ENCODE measurements around the gene LTBP3. TPM values are rescaled to one million over a fixed set of nuclear protein-coding genes. Genes with fewer than 3 reads are reported as not detected.

LTBP3 gene
- total RNA-seq, 1 donor from 2014 or later, result 13.1 TPM

DNA sequence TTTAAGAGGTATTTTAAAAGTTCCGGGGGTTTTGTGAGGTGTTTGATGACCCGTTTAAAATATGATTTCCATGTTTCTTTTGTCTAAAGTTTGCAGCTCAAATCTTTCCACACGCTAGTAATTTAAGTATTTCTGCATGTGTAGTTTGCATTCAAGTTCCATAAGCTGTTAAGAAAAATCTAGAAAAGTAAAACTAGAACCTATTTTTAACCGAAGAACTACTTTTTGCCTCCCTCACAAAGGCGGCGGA lies 59.5 kb downstream of the LTBP3 start:
- DNase-seq (ENCODE audit: low read depth in 2 of 2), result no peak

DNA sequence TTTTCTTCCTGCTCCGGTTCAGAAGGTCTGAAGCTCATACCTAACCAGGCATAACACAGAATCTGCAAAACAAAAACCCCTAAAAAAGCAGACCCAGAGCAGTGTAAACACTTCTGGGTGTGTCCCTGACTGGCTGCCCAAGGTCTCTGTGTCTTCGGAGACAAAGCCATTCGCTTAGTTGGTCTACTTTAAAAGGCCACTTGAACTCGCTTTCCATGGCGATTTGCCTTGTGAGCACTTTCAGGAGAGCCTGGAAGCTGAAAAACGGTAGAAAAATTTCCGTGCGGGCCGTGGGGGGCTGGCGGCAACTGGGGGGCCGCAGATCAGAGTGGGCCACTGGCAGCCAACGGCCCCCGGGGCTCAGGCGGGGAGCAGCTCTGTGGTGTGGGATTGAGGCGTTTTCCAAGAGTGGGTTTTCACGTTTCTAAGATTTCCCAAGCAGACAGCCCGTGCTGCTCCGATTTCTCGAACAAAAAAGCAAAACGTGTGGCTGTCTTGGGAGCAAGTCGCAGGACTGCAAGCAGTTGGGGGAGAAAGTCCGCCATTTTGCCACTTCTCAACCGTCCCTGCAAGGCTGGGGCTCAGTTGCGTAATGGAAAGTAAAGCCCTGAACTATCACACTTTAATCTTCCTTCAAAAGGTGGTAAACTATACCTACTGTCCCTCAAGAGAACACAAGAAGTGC lies 60.0 kb downstream of the LTBP3 start:
- peak in 1 of 2 donors; percentile 63 for DNase-seq (ENCODE audit: low read depth in 2 of 2)

DNA sequence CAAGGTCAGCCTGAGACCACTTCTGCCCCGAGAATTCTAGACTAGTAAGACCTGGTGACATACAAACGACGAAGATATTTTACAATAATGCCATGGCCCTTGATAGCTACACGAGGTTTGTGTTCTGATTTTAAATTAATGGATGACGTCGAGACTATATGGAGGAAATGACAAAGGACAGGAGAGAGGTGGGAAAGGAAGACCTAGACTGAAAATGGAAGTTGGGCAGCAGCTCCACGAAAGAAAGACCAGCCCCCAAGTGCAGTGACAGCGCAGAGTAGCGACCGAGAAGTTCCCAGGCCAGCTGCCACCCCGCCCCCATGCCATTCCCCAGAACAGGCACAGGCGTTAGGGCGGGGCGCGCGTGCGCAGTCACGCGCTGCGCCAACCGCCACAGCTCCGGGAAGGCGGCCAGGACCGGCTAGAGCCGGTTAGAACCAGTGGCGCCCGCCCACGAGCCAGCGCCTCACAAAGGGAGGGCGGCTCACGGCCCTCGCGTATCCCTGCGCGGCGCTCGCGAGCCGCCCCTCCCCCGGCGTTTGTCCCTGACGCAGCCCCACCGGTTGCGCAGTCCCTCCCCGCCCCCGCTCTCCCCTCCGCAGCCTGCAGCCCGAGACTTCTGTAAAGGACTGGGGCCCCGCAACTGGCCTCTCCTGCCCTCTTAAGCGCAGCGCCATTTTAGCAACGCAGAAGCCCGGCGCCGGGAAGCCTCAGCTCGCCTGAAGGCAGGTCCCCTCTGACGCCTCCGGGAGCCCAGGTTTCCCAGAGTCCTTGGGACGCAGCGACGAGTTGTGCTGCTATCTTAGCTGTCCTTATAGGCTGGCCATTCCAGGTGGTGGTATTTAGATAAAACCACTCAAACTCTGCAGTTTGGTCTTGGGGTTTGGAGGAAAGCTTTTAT lies 60.8 kb downstream of the LTBP3 start:
- peak; percentile 97 to 99 for DNase-seq (ENCODE audit: low read depth in 2 of 2)

DNA sequence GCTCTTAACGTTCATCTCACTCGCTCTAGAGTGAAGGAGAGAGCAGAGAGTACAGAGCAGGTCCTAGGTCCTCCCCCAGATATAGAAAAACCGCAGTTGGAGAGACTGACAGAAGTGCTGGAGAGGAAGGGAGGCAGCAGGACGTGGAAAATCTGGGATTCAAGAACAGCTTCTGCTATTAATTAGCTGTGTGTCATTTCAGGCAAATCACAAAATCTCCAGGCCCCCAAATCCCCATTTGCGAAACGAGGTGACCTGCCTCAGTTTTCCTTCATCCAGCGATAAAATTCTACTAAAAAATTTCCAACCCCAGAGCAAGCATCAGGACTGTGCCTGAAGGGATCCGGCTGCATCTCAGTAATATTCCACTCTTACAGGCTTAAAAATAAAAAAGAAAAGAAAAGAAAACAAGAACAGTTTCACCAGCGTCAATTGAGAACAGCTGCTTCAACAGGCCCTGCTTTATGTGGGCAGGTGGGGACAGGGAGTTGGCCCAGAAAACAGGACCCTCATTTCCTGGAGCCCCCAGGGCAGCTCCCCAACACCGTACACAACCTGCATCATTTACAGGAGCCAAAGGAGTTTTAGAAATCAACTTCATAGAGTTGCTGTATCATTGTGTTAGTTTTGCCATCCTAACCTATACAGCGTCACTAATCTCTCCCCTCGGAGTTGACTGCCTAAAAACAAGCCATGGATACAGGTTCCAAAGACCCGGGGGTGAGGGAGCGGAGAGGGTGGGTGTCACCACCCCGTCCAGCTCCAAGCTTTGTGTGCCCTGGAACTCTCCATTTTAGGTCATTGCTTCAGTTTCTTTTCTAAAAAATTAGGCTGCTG lies 61.6 kb downstream of the LTBP3 start:
- DNase-seq (ENCODE audit: low read depth in 2 of 2), result peak in 1 of 2 donors; percentile 39

DNA sequence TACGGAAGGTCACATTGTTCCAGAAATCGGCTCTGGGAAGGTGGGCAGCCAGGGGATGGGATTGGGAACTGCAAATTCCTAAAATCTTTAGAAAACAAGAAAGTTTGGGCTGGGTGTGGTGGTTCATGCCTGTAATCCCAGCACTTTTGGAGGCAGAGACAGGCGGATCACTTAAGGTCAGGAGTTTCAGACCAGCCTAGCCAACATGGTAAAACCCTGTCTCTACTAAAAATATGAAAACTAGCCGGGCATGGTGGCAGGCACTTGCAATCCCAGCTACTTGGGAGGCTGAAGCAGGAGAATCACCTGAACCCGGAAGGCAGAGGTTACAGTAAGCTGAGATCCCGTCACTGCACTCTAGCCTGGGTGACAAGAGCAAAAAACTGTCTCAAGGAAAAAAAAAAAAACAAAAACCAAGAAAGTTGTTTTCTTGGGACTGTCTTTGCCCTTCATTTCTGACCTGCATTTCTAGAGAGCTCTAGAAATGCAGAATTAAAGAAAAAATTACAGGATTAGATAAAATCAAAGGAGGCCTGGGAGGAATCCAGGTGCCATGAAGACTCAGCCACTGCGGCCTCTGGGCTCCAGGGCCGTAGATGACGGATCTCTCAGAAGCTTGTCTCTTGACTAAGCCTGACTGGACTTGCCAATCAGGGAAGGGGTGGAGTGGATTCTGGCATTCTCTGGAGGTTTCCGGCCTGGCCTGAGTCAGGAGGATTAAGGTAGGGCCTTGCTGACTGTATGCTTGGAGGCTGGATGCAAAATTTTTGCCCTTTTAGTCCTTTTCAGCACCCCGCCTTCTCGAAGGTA lies 64.6 kb downstream of the LTBP3 start:
- peak in 1 of 2 donors; percentile 89 for DNase-seq (ENCODE audit: low read depth in 2 of 2)

DNA sequence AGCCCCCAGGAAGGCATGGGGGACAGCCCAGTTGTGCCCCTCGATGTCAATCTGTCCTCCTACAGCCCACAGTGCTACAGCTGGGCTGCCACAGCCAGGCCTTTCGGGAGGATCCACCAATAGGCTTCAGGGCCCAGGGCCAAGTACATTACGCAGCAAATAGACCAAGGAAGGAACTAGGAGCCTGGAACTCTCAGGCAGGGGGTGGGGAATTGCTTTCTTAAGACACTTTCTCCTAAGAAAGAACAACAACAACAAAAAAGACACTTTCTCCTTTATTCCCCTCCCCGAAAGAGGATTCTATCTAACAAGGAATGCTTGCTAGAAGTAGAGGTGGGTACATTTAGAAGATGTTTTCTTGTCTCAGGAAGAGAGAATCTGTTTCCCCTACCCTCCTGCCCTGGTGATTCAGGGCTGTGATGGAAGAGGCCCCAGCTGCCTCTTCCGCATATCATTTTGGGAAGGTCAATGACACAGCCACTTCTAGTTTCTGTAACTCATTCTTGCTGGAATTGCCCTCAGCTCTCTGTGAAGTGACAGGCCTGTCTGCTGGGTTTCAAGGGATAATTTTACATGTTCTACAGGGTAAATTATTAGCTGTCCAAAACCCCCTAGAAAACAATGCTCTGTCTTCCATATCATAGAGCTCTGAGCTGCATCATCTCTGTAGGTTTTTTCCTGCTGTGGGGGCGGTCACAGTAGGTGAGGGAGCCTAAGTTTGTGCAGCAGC lies 65.4 kb downstream of the LTBP3 start:
- peak in 1 of 2 donors; percentile 73 for DNase-seq (ENCODE audit: low read depth in 2 of 2)

DNA sequence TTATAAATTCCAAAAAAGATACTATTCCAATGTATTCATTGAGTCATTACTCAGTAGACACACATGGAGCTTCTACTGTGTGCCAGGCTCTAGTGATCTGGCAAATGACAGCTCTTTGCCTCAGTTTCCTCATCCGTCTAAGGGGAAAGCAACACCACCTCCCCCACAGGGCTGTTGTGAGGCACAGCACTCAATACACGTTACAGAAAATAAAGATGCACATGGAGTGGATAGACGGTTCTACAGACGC lies 65.8 kb downstream of the LTBP3 start:
- no peak for DNase-seq (ENCODE audit: low read depth in 2 of 2)

DNA sequence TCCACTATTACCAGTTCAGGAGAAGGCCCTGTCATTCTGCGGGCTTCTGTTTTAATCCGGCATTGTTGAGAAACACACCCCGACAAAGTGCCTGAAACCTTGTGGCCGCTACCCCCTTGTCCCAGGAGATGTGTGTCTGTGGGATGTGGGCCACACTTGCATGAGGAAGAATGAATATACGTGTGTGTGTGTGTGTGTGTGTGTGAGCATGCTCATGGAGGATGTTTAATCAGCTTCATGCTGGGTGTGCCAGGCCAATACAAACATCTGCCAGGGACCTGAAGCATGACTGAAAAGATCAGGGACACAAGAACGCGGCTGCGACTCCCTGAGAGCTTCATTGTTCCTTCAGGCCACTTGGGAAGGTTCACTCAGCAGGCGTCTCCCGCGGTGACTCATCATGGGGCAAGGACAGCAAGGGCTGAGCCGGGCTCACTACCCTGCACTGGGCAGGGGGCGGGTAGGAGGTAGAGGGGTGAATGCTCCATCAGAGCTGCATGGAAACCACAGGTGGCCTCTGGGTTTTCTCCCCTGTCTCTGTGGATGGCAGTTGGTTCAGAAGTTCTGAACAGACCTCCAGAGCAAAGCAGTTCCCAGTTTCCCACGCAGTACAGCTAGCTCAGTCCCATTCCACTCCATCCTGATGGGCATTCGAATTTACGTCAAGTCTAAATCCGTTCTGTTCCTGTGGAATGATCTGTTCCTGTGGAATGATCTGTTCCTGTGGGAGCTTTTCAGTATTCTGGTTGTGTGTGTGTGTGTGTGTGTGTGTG lies 66.4 kb downstream of the LTBP3 start:
- peak in 1 of 2 donors; percentile 89 for DNase-seq (ENCODE audit: low read depth in 2 of 2)

DNA sequence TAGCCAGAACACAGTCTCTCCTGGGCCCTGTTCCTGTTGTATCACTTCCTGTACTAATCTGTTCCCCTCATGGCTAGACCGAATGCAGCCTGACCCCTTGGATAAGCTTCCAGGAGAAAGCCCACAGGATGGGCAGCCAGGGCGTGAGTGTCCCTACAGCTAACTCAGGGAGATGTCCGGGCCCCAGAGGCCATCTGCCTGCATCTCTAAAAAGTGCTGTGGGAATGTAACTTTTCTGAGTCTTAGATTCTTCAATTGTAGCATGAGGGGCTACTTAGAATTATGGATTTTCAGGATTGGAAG lies 67.0 kb downstream of the LTBP3 start:
- DNase-seq (ENCODE audit: low read depth in 2 of 2), result peak in 1 of 2 donors; percentile 55

DNA sequence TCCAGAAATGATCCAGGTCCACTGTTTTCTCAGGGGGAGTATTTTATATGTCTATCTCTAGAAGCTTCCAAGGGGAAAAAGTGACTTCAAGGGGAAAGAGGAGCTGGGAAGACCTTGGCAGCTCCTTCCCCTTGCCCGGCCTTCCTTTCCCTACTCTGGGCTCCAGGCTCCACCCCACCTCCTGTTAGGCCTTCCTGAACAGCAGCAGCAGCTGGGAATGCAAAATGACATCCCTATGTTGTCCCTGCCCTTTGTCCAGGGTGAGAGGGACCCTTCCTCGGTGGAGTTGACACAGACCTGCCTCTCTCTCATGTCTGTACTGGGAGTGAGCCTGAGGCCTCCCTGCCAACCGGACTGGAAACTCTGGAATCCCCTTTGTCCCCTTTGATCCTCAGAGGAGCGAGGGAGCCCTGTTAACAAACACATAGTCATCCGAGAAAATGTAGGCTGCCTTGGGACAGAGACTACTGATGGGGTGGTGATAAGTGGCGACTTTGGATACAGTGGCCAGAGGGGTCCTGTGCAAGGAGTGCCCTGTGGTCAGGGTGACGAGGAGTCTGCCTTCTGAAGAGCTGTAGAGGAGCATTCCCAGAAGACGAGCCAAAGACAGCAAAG lies 68.3 kb downstream of the LTBP3 start:
- DNase-seq (ENCODE audit: low read depth in 2 of 2), result peak in 1 of 2 donors; percentile 53

DNA sequence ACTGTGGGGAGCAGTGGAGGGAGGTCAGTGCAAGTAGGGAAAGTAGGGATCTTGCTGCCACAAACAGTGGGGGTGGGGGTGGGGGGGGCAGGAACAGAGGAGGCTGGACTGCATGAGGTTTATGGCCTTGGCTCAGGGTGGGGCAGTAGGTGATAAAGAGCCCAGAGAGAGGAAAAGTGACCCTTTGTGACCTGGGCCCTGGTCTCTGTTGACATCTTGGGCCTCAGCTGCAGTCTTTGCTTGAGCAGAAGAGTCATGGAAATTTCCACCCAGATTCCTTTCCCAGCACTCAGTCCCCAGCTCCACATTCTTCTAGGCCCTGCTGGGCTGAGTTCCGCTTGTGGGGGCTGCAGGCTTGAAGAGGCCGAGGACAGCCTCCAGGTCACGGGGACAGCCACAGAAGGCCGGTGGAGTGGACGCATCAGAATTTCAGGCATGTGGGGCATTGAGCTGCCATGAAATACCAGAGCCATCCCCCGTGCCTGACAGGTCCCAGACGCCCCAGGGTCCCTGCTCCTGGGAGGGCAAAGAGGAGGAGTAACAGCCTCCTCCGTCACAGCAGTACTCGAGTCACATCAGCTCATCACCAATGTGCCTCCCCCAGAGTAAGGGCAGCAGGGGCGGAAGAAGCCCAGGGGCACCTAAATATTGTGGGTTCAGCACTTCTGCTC lies 69.0 kb downstream of the LTBP3 start:
- peak in 1 of 2 donors; percentile 50 for DNase-seq (ENCODE audit: low read depth in 2 of 2)

Other genes with a start within 250 kb of the LTBP3 start
- gene CDC42EP2, start 243.5 kb downstream of the LTBP3 start, total RNA-seq, result 6.4 and 7.8 TPM in 2 replicates
- 18.5 and 32.1 TPM in 2 replicates for gene DPF2, start 224.5 kb downstream of the LTBP3 start, total RNA-seq
- gene TIGD3, start 203.6 kb downstream of the LTBP3 start, total RNA-seq, result under 0.01 and 0.26 TPM in 2 replicates
- gene SLC25A45, start 175.7 kb downstream of the LTBP3 start, total RNA-seq, result 1.6 and 1.7 TPM in 2 replicates
- gene FRMD8, start 171.7 kb downstream of the LTBP3 start, total RNA-seq, result 75.4 and 85.1 TPM in 2 replicates
- gene NEAT1, start 135.6 kb downstream of the LTBP3 start, total RNA-seq, result 23.7 and 88.5 TPM in 2 replicates
- 1,844 and 2,565 TPM in 2 replicates for gene MALAT1, start 59.3 kb downstream of the LTBP3 start, total RNA-seq
- 41.8 and 55.9 TPM in 2 replicates for gene SCYL1, start 33.3 kb downstream of the LTBP3 start, total RNA-seq
- gene ZNRD2, start 12.1 kb upstream of the LTBP3 start, total RNA-seq, result 37.6 and 37.7 TPM in 2 replicates
- 12.2 and 23.8 TPM in 2 replicates for gene FAM89B, start 14.2 kb upstream of the LTBP3 start, total RNA-seq
- gene EHBP1L1, start 17.7 kb upstream of the LTBP3 start, total RNA-seq, result 2.5 and 4.7 TPM in 2 replicates
- under 0.01 and 0.13 TPM in 2 replicates for gene KCNK7, start 37.4 kb upstream of the LTBP3 start, total RNA-seq
- gene MAP3K11, start 55.9 kb upstream of the LTBP3 start, total RNA-seq, result 57.1 and 78.8 TPM in 2 replicates
- 10.4 and 17.6 TPM in 2 replicates for gene PCNX3, start 57.4 kb upstream of the LTBP3 start, total RNA-seq
- 54.0 and 56.0 TPM in 2 replicates for gene SIPA1, start 79.7 kb upstream of the LTBP3 start, total RNA-seq
- gene RELA, start 104.6 kb upstream of the LTBP3 start, total RNA-seq, result 8.7 and 16.3 TPM in 2 replicates
- gene KAT5, start 153.9 kb upstream of the LTBP3 start, total RNA-seq, result 37.6 and 38.4 TPM in 2 replicates
- gene RNASEH2C, start 162.4 kb upstream of the LTBP3 start, total RNA-seq, result 39.8 and 42.6 TPM in 2 replicates
- gene AP5B1, start 222.6 kb upstream of the LTBP3 start, total RNA-seq, result 6.2 and 11.9 TPM in 2 replicates
- gene OVOL1, start 228.7 kb upstream of the LTBP3 start, total RNA-seq, result not detected in 2 replicates

All from dermis microvascular lymphatic vessel endothelial cell (primary cell).